GM23248 (cell line): ENCODE data around the gene SEMA4D.

Experiments
- EZH2 ChIP-seq: fragments of 200-600 bp; sonication (generic); IDR thresholded peaks from 2 replicates; pipeline ENCODE4 v1.6.1; 2018; ENCODE audit warnings: antibody characterized with exemption, mild to moderate bottlenecking; ENCODE audit not compliant: insufficient read depth, poor library complexity, severe bottlenecking
- EZH2phosphoT487 ChIP-seq: fragments of 200-600 bp; sonication (generic); IDR thresholded peaks from 2 replicates; pipeline ENCODE4 v1.6.1; 2018; ENCODE audit warnings: antibody characterized with exemption, moderate library complexity, mild to moderate bottlenecking, low read depth; ENCODE audit not compliant: insufficient read depth

DNA sequence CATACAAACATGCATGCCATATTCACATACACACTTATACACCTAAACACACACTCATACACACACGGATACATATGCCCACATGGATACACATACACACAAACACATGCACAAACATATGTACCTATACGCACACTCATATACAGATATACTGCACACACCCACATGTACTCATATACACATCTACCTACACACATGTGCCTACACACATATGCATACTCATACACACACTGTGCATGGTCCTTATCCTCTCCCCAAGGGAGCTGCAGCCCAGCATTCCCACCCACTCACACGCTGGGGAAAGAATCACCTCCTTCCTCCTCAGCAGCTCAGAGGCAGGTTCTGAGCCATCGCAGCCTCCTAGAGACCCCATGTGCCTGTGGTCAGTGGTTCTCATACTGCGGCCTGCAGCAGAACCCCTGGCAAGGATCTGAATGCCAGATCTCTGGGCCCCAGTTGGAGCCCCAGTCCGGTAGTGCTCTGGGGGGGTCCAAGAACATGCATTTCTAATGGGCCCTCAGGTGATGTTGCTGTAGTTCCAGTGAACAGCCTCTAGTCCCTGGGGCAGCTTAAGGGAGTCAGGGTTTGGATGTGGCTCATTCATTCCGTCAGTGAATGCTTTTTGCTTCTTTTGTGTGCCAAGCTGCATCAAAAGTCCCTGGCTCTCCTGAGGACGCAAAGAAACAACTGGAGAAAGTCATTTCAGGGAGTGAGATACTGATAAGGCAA, 39.0 kb downstream of the SEMA4D start:
- TF ChIP-seq EZH2 (no peak), EZH2phosphoT487 (no peak)
